Globus pallidus (tissue), 1 donor: ENCODE results near the gene CHST2.

Experiments
- DNase-seq: peaks from one replicate; pipeline ENCODE4 v3.0.0-alpha.2; 2015; ENCODE audit warnings: low spot score

The CHST2 gene

GRCh38 chr3:143166376-143166775 lies 46.8 kb downstream of the CHST2 start:
- DNase-seq, result no peak

- DNase-seq, result no peak
These were observed 48.6 kb downstream of the CHST2 start for GRCh38 chr3:143167969-143168854.

- no peak for DNase-seq
These were observed 49.3 kb downstream of the CHST2 start for GRCh38 chr3:143168855-143169192.

- DNase-seq, result no peak
These were observed 50.5 kb downstream of the CHST2 start for GRCh38 chr3:143170074-143170473.

- no peak for DNase-seq
These were observed 51.1 kb downstream of the CHST2 start for GRCh38 chr3:143170676-143171075.

- no peak for DNase-seq
These were observed 51.8 kb downstream of the CHST2 start for GRCh38 chr3:143171141-143171980.

GRCh38 chr3:143172062-143172794 lies 52.7 kb downstream of the CHST2 start:
- no peak for DNase-seq

- DNase-seq, result no peak
These were observed 53.2 kb downstream of the CHST2 start for GRCh38 chr3:143172795-143173145.

GRCh38 chr3:143173242-143173641 lies 53.7 kb downstream of the CHST2 start:
- no peak for DNase-seq
